ENCODE data around the gene AK4.

Gene AK4

DNA sequence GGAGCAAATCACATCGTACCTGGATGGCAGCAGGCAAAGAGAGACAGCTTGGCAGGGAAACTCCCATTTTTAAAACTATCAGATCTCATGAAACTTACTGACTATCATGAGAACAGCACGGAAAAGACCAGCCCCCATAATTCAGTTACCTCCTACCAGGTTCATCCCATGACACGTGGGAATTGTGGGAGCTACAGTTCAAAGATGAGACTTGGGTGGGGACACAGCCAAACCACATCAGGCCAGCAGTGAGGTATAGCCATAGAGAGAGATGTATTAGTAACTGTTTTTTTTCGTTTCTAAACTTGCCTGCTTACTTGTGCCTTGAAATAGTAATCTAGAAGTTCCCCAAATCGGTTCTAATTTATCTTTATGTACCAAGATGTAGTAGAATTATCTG lies 48.9 kb downstream of the AK4 start:
- TF ChIP-seq FOXP2 (optimal IDR thresholded peaks at IDR 0.05; ENCODE audit: borderline replicate concordance, extremely low read depth, extremely low read length, insufficient read depth): no peak
- no peak for TF ChIP-seq TAF1 (IDR thresholded peaks at IDR 0.05; ENCODE audit: borderline replicate concordance, insufficient read depth, low read length)
- TF ChIP-seq SIN3A (IDR thresholded peaks at IDR 0.05; ENCODE audit: borderline replicate concordance, insufficient read depth, low read length): no peak
- TF ChIP-seq POLR2AphosphoS5 (IDR thresholded peaks at IDR 0.05; ENCODE audit: low read depth, low read length): no peak
- TF ChIP-seq, protein P1, sequence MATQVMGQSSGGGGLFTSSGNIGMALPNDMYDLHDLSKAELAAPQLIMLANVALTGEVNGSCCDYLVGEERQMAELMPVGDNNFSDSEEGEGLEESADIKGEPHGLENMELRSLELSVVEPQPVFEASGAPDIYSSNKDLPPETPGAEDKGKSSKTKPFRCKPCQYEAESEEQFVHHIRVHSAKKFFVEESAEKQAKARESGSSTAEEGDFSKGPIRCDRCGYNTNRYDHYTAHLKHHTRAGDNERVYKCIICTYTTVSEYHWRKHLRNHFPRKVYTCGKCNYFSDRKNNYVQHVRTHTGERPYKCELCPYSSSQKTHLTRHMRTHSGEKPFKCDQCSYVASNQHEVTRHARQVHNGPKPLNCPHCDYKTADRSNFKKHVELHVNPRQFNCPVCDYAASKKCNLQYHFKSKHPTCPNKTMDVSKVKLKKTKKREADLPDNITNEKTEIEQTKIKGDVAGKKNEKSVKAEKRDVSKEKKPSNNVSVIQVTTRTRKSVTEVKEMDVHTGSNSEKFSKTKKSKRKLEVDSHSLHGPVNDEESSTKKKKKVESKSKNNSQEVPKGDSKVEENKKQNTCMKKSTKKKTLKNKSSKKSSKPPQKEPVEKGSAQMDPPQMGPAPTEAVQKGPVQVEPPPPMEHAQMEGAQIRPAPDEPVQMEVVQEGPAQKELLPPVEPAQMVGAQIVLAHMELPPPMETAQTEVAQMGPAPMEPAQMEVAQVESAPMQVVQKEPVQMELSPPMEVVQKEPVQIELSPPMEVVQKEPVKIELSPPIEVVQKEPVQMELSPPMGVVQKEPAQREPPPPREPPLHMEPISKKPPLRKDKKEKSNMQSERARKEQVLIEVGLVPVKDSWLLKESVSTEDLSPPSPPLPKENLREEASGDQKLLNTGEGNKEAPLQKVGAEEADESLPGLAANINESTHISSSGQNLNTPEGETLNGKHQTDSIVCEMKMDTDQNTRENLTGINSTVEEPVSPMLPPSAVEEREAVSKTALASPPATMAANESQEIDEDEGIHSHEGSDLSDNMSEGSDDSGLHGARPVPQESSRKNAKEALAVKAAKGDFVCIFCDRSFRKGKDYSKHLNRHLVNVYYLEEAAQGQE (IDR thresholded peaks at IDR 0.05; ENCODE audit: insufficient read depth in 1 of 2, low read depth in 2 of 2, low read length in 2 of 2): no peak

DNA sequence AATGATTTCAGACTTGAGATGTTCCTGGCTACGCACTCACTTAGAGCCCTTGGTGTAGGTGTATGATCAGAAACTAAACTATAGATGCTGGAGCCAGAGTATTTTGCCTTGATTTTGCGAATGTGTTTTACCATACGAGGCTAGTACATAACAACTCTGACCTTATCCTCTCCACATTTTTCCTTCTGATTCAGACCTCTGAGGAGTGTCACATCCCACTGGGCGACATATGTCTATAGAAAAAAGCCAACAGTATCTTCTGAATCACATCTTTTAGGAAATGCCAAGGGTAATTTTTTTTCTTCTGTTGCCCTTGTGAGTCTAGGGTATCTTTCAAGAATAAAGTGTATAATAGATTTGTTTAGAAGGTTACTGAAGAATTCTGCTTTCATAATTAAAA lies 49.6 kb downstream of the AK4 start:
- TF ChIP-seq TAF1 (IDR thresholded peaks at IDR 0.05; ENCODE audit: borderline replicate concordance, insufficient read depth, low read length): no peak
- no peak for TF ChIP-seq FOXP2 (optimal IDR thresholded peaks at IDR 0.05; ENCODE audit: borderline replicate concordance, extremely low read depth, extremely low read length, insufficient read depth)
- TF ChIP-seq SIN3A (IDR thresholded peaks at IDR 0.05; ENCODE audit: borderline replicate concordance, insufficient read depth, low read length): no peak
- no peak for TF ChIP-seq POLR2AphosphoS5 (IDR thresholded peaks at IDR 0.05; ENCODE audit: low read depth, low read length)
- TF ChIP-seq, protein P1 (IDR thresholded peaks at IDR 0.05; ENCODE audit: insufficient read depth in 1 of 2, low read depth in 2 of 2, low read length in 2 of 2): no peak

DNA sequence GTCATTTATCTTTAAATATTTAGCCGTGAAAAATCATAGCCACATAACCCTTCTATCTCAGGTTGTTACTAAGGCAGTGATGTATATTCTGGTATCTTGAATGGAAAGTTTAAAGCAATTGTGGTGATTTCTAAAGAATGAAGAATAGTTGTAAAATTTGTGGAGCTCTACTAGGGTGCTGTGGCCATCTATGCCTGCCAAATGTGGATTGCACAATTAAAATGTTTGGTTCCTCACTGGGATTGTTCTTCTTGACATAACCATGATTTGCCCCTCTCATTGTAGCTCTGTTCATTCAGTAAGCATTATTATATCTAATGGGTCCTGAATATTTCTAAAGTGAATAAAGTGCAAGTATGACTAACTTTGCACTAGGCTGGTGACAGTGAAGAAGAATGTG lies 50.1 kb downstream of the AK4 start:
- TF ChIP-seq POLR2AphosphoS5 (IDR thresholded peaks at IDR 0.05; ENCODE audit: low read depth, low read length): no peak

- TF ChIP-seq TAF1 (IDR thresholded peaks at IDR 0.05; ENCODE audit: borderline replicate concordance, insufficient read depth, low read length) (no peak), POLR2AphosphoS5 (IDR thresholded peaks at IDR 0.05; ENCODE audit: low read depth, low read length) (no peak)
Measured at GRCh38 chr1:65200411-65200810, 52.4 kb downstream of the AK4 start.

DNA sequence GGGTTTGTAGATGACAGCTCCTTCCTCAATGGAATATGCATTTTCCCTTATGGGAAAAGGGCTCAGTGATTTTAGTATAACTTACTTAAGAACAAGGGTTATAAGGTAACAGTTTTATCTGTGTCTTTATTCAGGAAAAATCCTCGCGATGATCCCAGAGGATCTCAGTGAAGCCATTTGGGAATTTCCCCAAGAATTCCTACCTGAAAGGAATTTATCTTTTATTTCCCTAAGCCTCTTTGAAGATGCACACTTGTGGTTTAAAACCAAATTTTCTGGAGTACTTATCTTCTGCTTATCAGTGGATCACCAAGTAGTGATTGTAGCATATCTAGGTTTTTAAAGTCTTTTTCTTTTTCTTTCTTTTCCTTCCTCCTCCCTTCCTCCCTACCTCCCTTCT lies 58.8 kb downstream of the AK4 start:
- TF ChIP-seq FOXP2 (optimal IDR thresholded peaks at IDR 0.05; ENCODE audit: borderline replicate concordance, extremely low read depth, extremely low read length, insufficient read depth) (no peak), SIN3A (IDR thresholded peaks at IDR 0.05; ENCODE audit: borderline replicate concordance, insufficient read depth, low read length) (no peak), TAF1 (IDR thresholded peaks at IDR 0.05; ENCODE audit: borderline replicate concordance, insufficient read depth, low read length) (no peak), POLR2AphosphoS5 (IDR thresholded peaks at IDR 0.05; ENCODE audit: low read depth, low read length) (no peak)
- TF ChIP-seq, protein P1 (IDR thresholded peaks at IDR 0.05; ENCODE audit: insufficient read depth in 1 of 2, low read depth in 2 of 2, low read length in 2 of 2): no peak

DNA sequence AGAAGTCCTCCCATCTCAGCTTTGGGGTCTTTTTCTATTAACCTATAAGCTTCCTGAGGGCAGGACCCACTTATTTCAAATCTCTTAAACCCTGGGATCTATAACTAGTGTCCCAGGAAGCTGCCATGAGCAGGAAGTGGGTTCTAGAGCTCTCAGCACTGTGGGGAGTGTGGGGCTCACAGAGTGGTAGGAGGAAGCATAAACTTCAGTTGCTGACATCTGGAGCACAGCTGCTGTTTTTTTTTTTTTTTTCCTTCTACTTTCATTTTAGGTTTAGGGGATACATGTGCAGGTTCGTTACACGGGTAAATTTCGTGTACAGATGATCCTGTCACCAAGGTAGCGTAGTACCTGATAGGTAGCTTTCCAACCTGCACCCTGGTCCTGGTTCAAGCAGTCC lies 59.3 kb downstream of the AK4 start:
- no peak for TF ChIP-seq TAF1 (IDR thresholded peaks at IDR 0.05; ENCODE audit: borderline replicate concordance, insufficient read depth, low read length)
- no peak for TF ChIP-seq FOXP2 (optimal IDR thresholded peaks at IDR 0.05; ENCODE audit: borderline replicate concordance, extremely low read depth, extremely low read length, insufficient read depth)
- TF ChIP-seq POLR2AphosphoS5 (IDR thresholded peaks at IDR 0.05; ENCODE audit: low read depth, low read length): no peak
- TF ChIP-seq, protein P1 (IDR thresholded peaks at IDR 0.05; ENCODE audit: insufficient read depth in 1 of 2, low read depth in 2 of 2, low read length in 2 of 2): no peak
- no peak for TF ChIP-seq SIN3A (IDR thresholded peaks at IDR 0.05; ENCODE audit: borderline replicate concordance, insufficient read depth, low read length)

Measured in PFSK-1 (cell line).